Osteocyte (in vitro differentiated cells): ENCODE results near the gene BAIAP2L2. TPM values are rescaled to one million over a fixed set of nuclear protein-coding genes. Genes with fewer than 3 reads are reported as not detected.
"Not testable (repeated sequence)": the region's sequence is repeated elsewhere in the genome, so short reads cannot be mapped to it uniquely, and the experiment has no call there.

Experiments
- DNase-seq: peaks from one replicate; pipeline ENCODE4 v3.0.0; 2021; ENCODE audit warnings: mixed read lengths; ENCODE audit not compliant: unreplicated experiment; ENCODE audit errors: extremely low spot score
- H3K27ac Mint-ChIP-seq: one replicate; pipeline ENCODE4 v1.8.0; 2021; ENCODE audit warnings: mild to moderate bottlenecking, mixed read lengths; ENCODE audit not compliant: unreplicated experiment
- H3K27me3 Mint-ChIP-seq: one replicate; pipeline ENCODE4 v1.8.0; 2021; ENCODE audit warnings: mixed read lengths; ENCODE audit not compliant: unreplicated experiment
- H3K36me3 Mint-ChIP-seq: one replicate; pipeline ENCODE4 v1.8.0; 2021; ENCODE audit warnings: mixed read lengths; ENCODE audit not compliant: unreplicated experiment
- H3K4me1 Mint-ChIP-seq: one replicate; pipeline ENCODE4 v1.8.0; 2021; ENCODE audit warnings: mixed read lengths; ENCODE audit not compliant: unreplicated experiment
- H3K4me3 Mint-ChIP-seq: one replicate; pipeline ENCODE4 v1.8.0; 2021; ENCODE audit warnings: mild to moderate bottlenecking, moderate library complexity, mixed read lengths; ENCODE audit not compliant: unreplicated experiment
- H3K9me3 Mint-ChIP-seq: one replicate; pipeline ENCODE4 v1.8.0; 2021; ENCODE audit warnings: mixed read lengths; ENCODE audit not compliant: unreplicated experiment
- CTCF ChIP-seq: fragments of 200-600 bp; sonication (generic); IDR thresholded peaks from 2 replicates; pipeline ENCODE4 v1.5.0; 2021; ENCODE audit warnings: antibody characterized with exemption, mild to moderate bottlenecking, moderate library complexity
- total RNA-seq: library from RNA; stranded (reverse); gene quantifications from 2 replicates; pipeline ENCODE4 v1.2.1, GENCODE V29; 2021

Gene BAIAP2L2
- total RNA-seq, 1 donor from 2014 or later, result 0.48 TPM

- no peak overlapping the region for H3K4me3 Mint-ChIP-seq
- H3K36me3 Mint-ChIP-seq, result no peaks in the 10 kb centered on the region
- H3K27me3 Mint-ChIP-seq, result no peaks in the 10 kb centered on the region
- peaks cover 22% of the 10 kb centered on the region for H3K4me1 Mint-ChIP-seq
- TF ChIP-seq CTCF, result no peak
- no peaks in the 10 kb centered on the region for H3K9me3 Mint-ChIP-seq
- no peak for DNase-seq
- no peak overlapping the region for H3K27ac Mint-ChIP-seq
Measured at GRCh38 chr22:38038426-38038825, 72.1 kb downstream of the BAIAP2L2 start.

GRCh38 chr22:38037367-38038150 is 72.9 kb downstream of the BAIAP2L2 start:
- H3K4me3 Mint-ChIP-seq, H3K36me3 Mint-ChIP-seq, DNase-seq, H3K27me3 Mint-ChIP-seq, H3K9me3 Mint-ChIP-seq, H3K27ac Mint-ChIP-seq: not testable (repeated sequence)
- peaks cover 25% of the 10 kb centered on the region for H3K4me1 Mint-ChIP-seq

GRCh38 chr22:38036392-38037062 is 74.0 kb downstream of the BAIAP2L2 start:
- Mint-ChIP-seq H3K27me3 (no peaks in the 10 kb centered on the region), H3K27ac (peak overlapping the region; percentile 32), H3K4me3 (no peak overlapping the region), H3K9me3 (no peaks in the 10 kb centered on the region), H3K4me1 (peaks cover 25% of the 10 kb centered on the region), H3K36me3 (no peaks in the 10 kb centered on the region)
- TF ChIP-seq CTCF, result no peak
- no peak for DNase-seq

- H3K4me3 Mint-ChIP-seq, result no peak overlapping the region
- no peaks in the 10 kb centered on the region for H3K27me3 Mint-ChIP-seq
- H3K27ac Mint-ChIP-seq, result no peak overlapping the region
- H3K9me3 Mint-ChIP-seq, result no peaks in the 10 kb centered on the region
- no peaks in the 10 kb centered on the region for H3K36me3 Mint-ChIP-seq
- DNase-seq, result no peak
- H3K4me1 Mint-ChIP-seq, result peaks cover 25% of the 10 kb centered on the region
- TF ChIP-seq CTCF, result no peak
Measured at GRCh38 chr22:38035530-38035885, 75.0 kb downstream of the BAIAP2L2 start.

Other genes starting within 250 kb of the BAIAP2L2 start
- gene MICALL1, start 204.4 kb downstream of the BAIAP2L2 start, total RNA-seq, result 51.2 and 56.6 TPM in 2 replicates
- not detected in 2 replicates for gene C22orf23, start 157.1 kb downstream of the BAIAP2L2 start, total RNA-seq
- 77.9 and 81.1 TPM in 2 replicates for gene POLR2F, start 157.0 kb downstream of the BAIAP2L2 start, total RNA-seq
- not detected in 2 replicates for gene SOX10, start 126.1 kb downstream of the BAIAP2L2 start, total RNA-seq
- gene PICK1, start 53.3 kb downstream of the BAIAP2L2 start, total RNA-seq, result 26.2 and 27.9 TPM in 2 replicates
- not detected in 2 replicates for gene SLC16A8, start 26.5 kb downstream of the BAIAP2L2 start, total RNA-seq
- gene PLA2G6, start 71.1 kb upstream of the BAIAP2L2 start, total RNA-seq, result 41.6 and 48.8 TPM in 2 replicates
- 9.9 and 17.0 TPM in 2 replicates for gene MAFF, start 91.3 kb upstream of the BAIAP2L2 start, total RNA-seq
- gene TMEM184B, start 162.3 kb upstream of the BAIAP2L2 start, total RNA-seq, result 88.0 and 90.5 TPM in 2 replicates
- 175 and 176 TPM in 2 replicates for gene CSNK1E, start 206.7 kb upstream of the BAIAP2L2 start, total RNA-seq